Suprapubic skin (tissue), 4 donors: ENCODE measurements around the gene MTCL1. TPM values are rescaled to one million over a fixed set of nuclear protein-coding genes. Genes with fewer than 3 reads are reported as not detected.
A peak's percentile ranks its signal among the peaks of the same experiment; 100 is the strongest.

Source experiments
- DNase-seq, 2 donors: peaks; one replicate each; pipeline ENCODE4 v3.0.0-alpha.2; 2019; ENCODE audit warnings: low spot score in 2 of 2
- H3K27ac ChIP-seq: fragments of 200-600 bp; sonication (generic); one replicate; pipeline ENCODE4 v1.5.1; 2019
- H3K27me3 ChIP-seq: fragments of 200-600 bp; sonication (generic); one replicate; pipeline ENCODE4 v1.5.1; 2019
- H3K36me3 ChIP-seq: fragments of 200-600 bp; sonication (generic); one replicate; pipeline ENCODE4 v1.5.1; 2019
- H3K4me1 ChIP-seq: fragments of 200-600 bp; sonication (generic); one replicate; pipeline ENCODE4 v1.5.1; 2019
- H3K4me3 ChIP-seq: fragments of 200-600 bp; sonication (generic); one replicate; pipeline ENCODE4 v1.5.1; 2019; ENCODE audit warnings: mild to moderate bottlenecking
- H3K9me3 ChIP-seq: fragments of 200-600 bp; sonication (generic); one replicate; pipeline ENCODE4 v1.5.1; 2019
- CTCF ChIP-seq, 2 donors: fragments of 200-600 bp in 1 of 2; fragments of 450-650 bp in 1 of 2; sonication (generic) in 1 of 2; IDR thresholded peaks; one replicate each; pipeline ENCODE4 v1.5.1; 2016 to 2019; ENCODE audit warnings: antibody characterized with exemption in 2 of 2, mild to moderate bottlenecking in 1 of 2, moderate library complexity in 1 of 2
- EP300 ChIP-seq: sonication (generic); formaldehyde crosslinking; IDR thresholded peaks from one replicate; pipeline ENCODE4 v1.6.1; 2017; ENCODE audit warnings: antibody characterized with exemption
- POLR2A ChIP-seq, 2 donors: fragments of 450-650 bp; IDR thresholded peaks; one replicate each; pipeline ENCODE4 v1.6.1; 2017; ENCODE audit warnings: antibody characterized with exemption in 2 of 2, mild to moderate bottlenecking in 2 of 2, moderate library complexity in 2 of 2
- POLR2AphosphoS5 ChIP-seq, 3 donors: sonication (generic); formaldehyde crosslinking; IDR thresholded peaks; one replicate each; pipeline ENCODE4 v1.6.1; 2017; ENCODE audit warnings: antibody characterized with exemption in 3 of 3
- WGBS: methylation state at CpG from one replicate; pipeline ENCODE4 v1.1.5; 2018; 5-methylcytosine and 5-hydroxymethylcytosine counted together
- total RNA-seq, 4 donors: library from RNA; depleted of rRNA; stranded (reverse); fragments of >200 nt; gene quantifications; one replicate each; pipeline ENCODE4 v1.1.0, GENCODE V29; 2016

MTCL1 gene
- total RNA-seq, 4 donors from 2014 or later, result 7.0 to 9.4 (median 8.1) TPM

GRCh38 chr18:8799001-8799400, 93.6 kb downstream of the MTCL1 start:
- Histone ChIP-seq H3K36me3 (no peaks in the 10 kb centered on the region), H3K4me1 (peaks cover 2% of the 10 kb centered on the region), H3K9me3 (no peaks in the 10 kb centered on the region), H3K27me3 (no peaks in the 10 kb centered on the region), H3K4me3 (no peak overlapping the region), H3K27ac (peak overlapping the region; percentile 3)
- no peak for DNase-seq
- no peak for TF ChIP-seq EP300
- TF ChIP-seq POLR2A (IDR thresholded peaks at IDR 0.05), result no peak
- no peak for TF ChIP-seq CTCF (IDR thresholded peaks at IDR 0.05)
- no peak for TF ChIP-seq POLR2AphosphoS5 (IDR thresholded peaks at IDR 0.05)
- 54% methylated on average over 6 of the region's 11 CpGs for WGBS

DNA sequence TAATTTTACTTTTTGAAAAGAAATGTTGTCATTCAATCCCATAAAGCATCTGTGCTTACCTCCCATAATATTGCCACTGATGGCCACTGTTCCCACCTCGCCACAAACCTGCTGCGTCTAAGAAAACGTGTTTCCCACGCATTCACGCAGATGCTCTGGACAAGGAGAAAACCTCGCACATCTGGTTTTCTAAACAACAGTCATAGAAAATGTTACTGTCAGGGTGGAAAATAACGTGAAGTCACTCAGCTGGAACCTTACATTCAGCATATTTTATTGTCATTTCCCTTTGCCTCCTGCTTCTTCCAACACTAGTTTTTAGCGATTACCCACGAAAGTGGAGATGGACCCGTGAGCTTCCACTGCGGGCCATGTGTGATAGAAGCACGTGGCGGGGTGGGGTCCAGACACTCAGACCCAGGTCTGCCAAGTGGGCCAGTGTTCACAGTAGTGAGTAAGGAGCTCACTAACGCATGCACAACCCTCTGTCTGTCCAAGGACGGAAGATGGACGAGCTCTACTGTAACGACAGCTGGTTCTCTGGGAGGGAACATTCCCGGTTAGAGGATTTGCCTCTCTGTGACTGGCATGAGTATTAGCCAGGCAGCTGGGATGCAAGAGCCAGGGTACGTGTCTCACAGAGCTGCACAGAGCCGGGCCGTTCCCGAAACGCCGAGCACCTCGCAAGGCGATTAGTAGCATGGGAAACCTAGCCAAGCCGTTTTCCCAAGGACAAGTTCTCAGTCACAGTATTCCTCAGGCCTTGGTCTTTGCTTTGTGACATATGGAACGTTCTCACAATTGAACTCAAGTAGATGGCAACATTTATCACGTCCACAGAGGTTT, 94.5 kb downstream of the MTCL1 start:
- DNase-seq, result no peak
- no peak for TF ChIP-seq CTCF (IDR thresholded peaks at IDR 0.05)
- TF ChIP-seq POLR2AphosphoS5 (IDR thresholded peaks at IDR 0.05), result no peak
- no peak for TF ChIP-seq POLR2A (IDR thresholded peaks at IDR 0.05)
- TF ChIP-seq EP300, result no peak
- Histone ChIP-seq H3K27me3 (no peaks in the 10 kb centered on the region), H3K9me3 (no peaks in the 10 kb centered on the region), H3K4me1 (peaks cover 2% of the 10 kb centered on the region), H3K27ac (peak overlapping the region; percentile 1), H3K4me3 (no peak overlapping the region), H3K36me3 (no peaks in the 10 kb centered on the region)
- 63% methylated on average over 22 of the region's 29 CpGs for WGBS

DNA sequence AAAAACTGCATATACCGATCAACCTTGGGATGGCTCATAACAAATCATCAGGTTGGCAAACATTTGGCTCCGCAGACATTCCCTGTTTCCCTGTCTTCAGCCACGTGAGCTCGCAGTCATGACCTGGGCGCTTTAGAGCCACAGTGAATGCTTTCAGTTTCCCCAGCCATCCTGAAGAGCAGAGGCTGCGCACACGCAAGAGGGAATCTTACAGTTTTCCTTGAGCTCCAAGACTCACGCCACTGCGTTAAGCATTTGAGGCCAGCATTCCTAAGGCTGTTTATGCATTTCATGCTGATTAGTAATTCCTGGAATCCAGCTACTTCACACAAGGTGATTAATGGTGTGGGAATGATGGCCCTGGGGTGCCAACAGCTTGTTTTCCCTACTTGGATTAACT, 95.1 kb downstream of the MTCL1 start:
- Histone ChIP-seq H3K9me3 (no peaks in the 10 kb centered on the region), H3K36me3 (no peaks in the 10 kb centered on the region), H3K4me1 (peaks cover 2% of the 10 kb centered on the region), H3K27me3 (no peaks in the 10 kb centered on the region), H3K27ac (no peak overlapping the region), H3K4me3 (no peak overlapping the region)
- no peak for TF ChIP-seq POLR2A (IDR thresholded peaks at IDR 0.05)
- peak in 1 of 3 donors; percentile 18 for TF ChIP-seq POLR2AphosphoS5 (IDR thresholded peaks at IDR 0.05)
- no peak for DNase-seq
- WGBS, result 56% methylated on average over 9 of the region's 9 CpGs

DNA sequence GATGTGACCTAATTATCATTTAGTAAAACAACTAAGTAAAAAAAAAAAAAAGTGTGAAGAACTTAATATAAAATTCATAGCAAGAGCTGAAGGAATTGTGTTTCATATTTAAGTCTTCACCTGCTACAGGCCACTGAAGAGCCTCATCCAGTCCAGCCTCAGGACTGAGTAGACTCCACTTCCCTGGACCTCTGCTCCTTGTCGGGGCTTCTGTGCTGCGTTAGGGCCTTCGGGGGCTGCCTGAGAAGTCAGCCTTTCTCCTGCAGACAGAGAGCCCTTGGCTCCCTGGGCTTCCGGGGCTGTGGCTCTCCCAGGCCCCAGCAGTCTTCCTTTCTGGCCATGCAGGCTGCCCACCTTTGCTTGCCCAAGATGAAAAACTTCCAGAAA, 95.5 kb downstream of the MTCL1 start:
- H3K4me1 ChIP-seq, result peaks cover 2% of the 10 kb centered on the region
- no peak overlapping the region for H3K27ac ChIP-seq
- TF ChIP-seq POLR2A (IDR thresholded peaks at IDR 0.05) (no peak), CTCF (IDR thresholded peaks at IDR 0.05) (no peak), EP300 (no peak), POLR2AphosphoS5 (IDR thresholded peaks at IDR 0.05) (no peak)
- WGBS, result 73% methylated on average over 4 of the region's 4 CpGs
- no peaks in the 10 kb centered on the region for H3K36me3 ChIP-seq
- H3K4me3 ChIP-seq, result no peak overlapping the region
- DNase-seq, result no peak
- H3K27me3 ChIP-seq, result no peaks in the 10 kb centered on the region
- H3K9me3 ChIP-seq, result no peaks in the 10 kb centered on the region

- Histone ChIP-seq H3K9me3 (no peaks in the 10 kb centered on the region), H3K36me3 (no peaks in the 10 kb centered on the region), H3K4me3 (no peak overlapping the region), H3K4me1 (peaks cover 2% of the 10 kb centered on the region), H3K27ac (no peak overlapping the region), H3K27me3 (no peaks in the 10 kb centered on the region)
- WGBS, result 77% methylated on average over 9 of the region's 9 CpGs
- no peak for DNase-seq
- TF ChIP-seq POLR2A (IDR thresholded peaks at IDR 0.05) (no peak), CTCF (IDR thresholded peaks at IDR 0.05) (no peak), EP300 (no peak), POLR2AphosphoS5 (IDR thresholded peaks at IDR 0.05) (no peak)
Observed at GRCh38 chr18:8801263-8801901, 96.0 kb downstream of the MTCL1 start.
